Measurements from ENCODE around the gene PPP1R11. TPM values are rescaled to one million over a fixed set of nuclear protein-coding genes. Genes with fewer than 3 reads are reported as not detected.
A peak's percentile ranks its signal among the peaks of the same experiment; 100 is the strongest.

PPP1R11 gene
- total and polyA plus RNA-seq, 9 of the 15 experiments (the other 6 are each of a cell fraction or from before 2014, with no cell fraction given) = 17.8 to 94.8 (median 44.6) TPM

DNA sequence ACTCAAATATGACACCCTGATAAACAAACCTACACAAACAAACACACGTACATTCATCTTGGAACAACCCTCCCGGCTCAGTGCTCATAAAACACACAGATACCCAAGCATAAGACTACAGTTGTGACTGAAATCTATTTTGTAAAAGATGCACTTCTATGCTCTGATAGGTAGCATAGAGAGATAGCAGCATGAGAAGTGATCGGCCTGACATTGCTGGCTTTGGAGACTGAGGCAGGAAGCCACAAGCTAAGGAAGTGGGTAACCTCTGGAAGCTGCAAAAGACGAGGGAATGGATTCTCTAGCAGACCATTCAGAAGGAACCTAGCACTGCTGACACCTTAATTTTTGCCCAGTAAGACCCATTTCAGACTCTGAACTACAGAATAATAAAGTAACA lies 10.2 kb downstream of the PPP1R11 start:
- H3K9me1 ChIP-seq (ENCODE audit: control insufficient read depth, insufficient read depth, low read length) = no peaks in the 10 kb centered on the region
- peaks cover 25 to 44% of the 10 kb centered on the region in 2 experiments; a peak in 4 of 5 replicates for H3K27me3 ChIP-seq (ENCODE audit: control insufficient read depth in 2 of 2, insufficient read depth in 2 of 2, low read length in 2 of 2)
- ATAC-seq = no peak
- no peak overlapping the region for H3K9ac ChIP-seq (ENCODE audit: insufficient read depth in 1 of 2, low read depth in 2 of 2, low read length in 2 of 2)
- H3K4me3 ChIP-seq = no peak overlapping the region
- H3K9me3 ChIP-seq (replicated peaks; ENCODE audit: control insufficient read depth, insufficient read depth, low read depth, low read length) = no peaks in the 10 kb centered on the region
- ChIA-PET CTCF (ENCODE audit: low intra/inter-chr PET ratio) (no interaction called here), POLR2A (interaction anchor here (1.1 to 1.5 kb wide), 3 partner anchors 10 to 11 kb away, joined by 3 to 4 read pairs (median 3); partner anchors contain the start of gene PPP1R11)
- WGBS (ENCODE audit: insufficient coverage, low coverage, missing lambda C conversion rate) = under 1% methylated on average over 4 of the region's 4 CpGs
- intact Hi-C loops (cut with micrococcal nuclease) (no loop called here), in situ Hi-C loops (cut with MboI) (no loop called here)
- peaks cover 0 to 20% of the 10 kb centered on the region in 2 experiments; a peak in 1 of 5 replicates for H3K4me1 ChIP-seq (replicated peaks in 1 of 2; ENCODE audit: control insufficient read depth in 2 of 2, insufficient read depth in 2 of 2, low read length in 2 of 2)
- no peak overlapping the region for H3K27ac ChIP-seq (ENCODE audit: extremely low read depth, low read depth, low read length)
- H4K20me1 ChIP-seq (replicated peaks; ENCODE audit: control insufficient read depth, insufficient read depth, low read length) = 0 out of 2 replicates have a peak, but pooled peaks cover 4% of the 10 kb centered on the region
- H3K79me2 ChIP-seq (ENCODE audit: control insufficient read depth, insufficient read depth, low read length) = no peaks in the 10 kb centered on the region
- no peak overlapping the region for H3K4me2 ChIP-seq (ENCODE audit: insufficient read depth, low read length)
- no peak for DNase-seq (ENCODE audit: extremely low read depth in 1 of 4, low spot score in 3 of 4)
- no peaks in the 10 kb centered on the region for H3K36me3 ChIP-seq (ENCODE audit: control insufficient read depth, insufficient read depth, low read length)
- FAIRE-seq = peak; percentile 60
- H2AFZ ChIP-seq (ENCODE audit: low read depth, low read length) = no peak overlapping the region
- no TSS peak for BruUV-seq (replicated peaks)
- no peak for TF ChIP-seq MYBL2 (IDR thresholded peaks at IDR 0.05; ENCODE audit: low read depth)
- no peak for TF ChIP-seq MYBL2 (CRISPR knock-in tag; IDR thresholded peaks at IDR 0.05; ENCODE audit: borderline replicate concordance)
- TF ChIP-seq SAP30 (IDR thresholded peaks at IDR 0.05; ENCODE audit: borderline replicate concordance, insufficient read depth, low read depth, low read length, poor library complexity, severe bottlenecking) = no peak
- TF ChIP-seq IRF2 (CRISPR knock-in tag; IDR thresholded peaks at IDR 0.05) = no peak

DNA sequence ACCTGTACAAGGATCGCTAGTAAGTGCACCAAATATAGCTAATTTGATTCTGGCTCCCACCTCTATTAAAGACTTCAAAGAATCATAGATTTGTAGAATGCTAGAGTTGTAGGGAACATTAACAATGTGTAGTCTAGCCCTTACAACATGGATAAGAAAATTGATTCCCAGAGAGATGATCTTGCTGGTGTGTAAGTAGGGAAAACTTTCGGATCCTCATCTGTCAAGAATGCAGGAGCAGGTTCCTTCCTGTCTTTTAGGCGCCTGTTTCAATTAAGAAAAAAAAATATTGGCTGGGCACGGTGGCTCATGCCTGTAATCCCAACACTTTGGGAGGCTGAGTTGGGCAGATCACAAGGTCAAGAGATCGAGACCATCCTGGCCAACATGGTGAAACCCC lies 20.9 kb downstream of the PPP1R11 start:
- 5% methylated on average over 5 of the region's 5 CpGs for WGBS (ENCODE audit: insufficient coverage, low coverage, missing lambda C conversion rate)
- intact Hi-C loops (cut with micrococcal nuclease) = no loop called here
- Histone ChIP-seq H3K36me3 (ENCODE audit: control insufficient read depth, insufficient read depth, low read length) (no peaks in the 10 kb centered on the region), H3K9me3 (replicated peaks; ENCODE audit: control insufficient read depth, insufficient read depth, low read depth, low read length) (no peaks in the 10 kb centered on the region), H3K4me1 (replicated peaks in 1 of 2; ENCODE audit: control insufficient read depth in 2 of 2, insufficient read depth in 2 of 2, low read length in 2 of 2) (no peaks in the 10 kb centered on the region; a peak in 1 of 5 replicates), H3K27ac (ENCODE audit: extremely low read depth, low read depth, low read length) (no peak overlapping the region), H3K9me1 (ENCODE audit: control insufficient read depth, insufficient read depth, low read length) (no peaks in the 10 kb centered on the region), H2AFZ (ENCODE audit: low read depth, low read length) (no peak overlapping the region), H3K27me3 (ENCODE audit: control insufficient read depth in 2 of 2, insufficient read depth in 2 of 2, low read length in 2 of 2) (peaks cover 15 to 23% of the 10 kb centered on the region in 2 experiments; a peak in 4 of 5 replicates), H3K4me2 (ENCODE audit: insufficient read depth, low read length) (no peak overlapping the region), H4K20me1 (replicated peaks; ENCODE audit: control insufficient read depth, insufficient read depth, low read length) (no peaks in the 10 kb centered on the region), H3K4me3 (no peak overlapping the region), H3K79me2 (ENCODE audit: control insufficient read depth, insufficient read depth, low read length) (no peaks in the 10 kb centered on the region), H3K9ac (ENCODE audit: insufficient read depth in 1 of 2, low read depth in 2 of 2, low read length in 2 of 2) (no peak overlapping the region)
- POLR2A ChIA-PET = interaction anchor here (0.8 to 1.2 kb wide), 3 partner anchors 9 to 27 kb away, joined by 3 to 4 read pairs (median 3); partner anchors contain the start of genes POLR1H and PPP1R11
- in situ Hi-C loops (cut with MboI) = no loop called here
- CTCF ChIA-PET (ENCODE audit: low intra/inter-chr PET ratio) = no interaction called here
- no TSS peak for BruUV-seq (replicated peaks)
- FAIRE-seq (no peak), ATAC-seq (no peak), DNase-seq (ENCODE audit: extremely low read depth in 1 of 4, low spot score in 3 of 4) (no peak)
- TF ChIP-seq, protein P1, sequence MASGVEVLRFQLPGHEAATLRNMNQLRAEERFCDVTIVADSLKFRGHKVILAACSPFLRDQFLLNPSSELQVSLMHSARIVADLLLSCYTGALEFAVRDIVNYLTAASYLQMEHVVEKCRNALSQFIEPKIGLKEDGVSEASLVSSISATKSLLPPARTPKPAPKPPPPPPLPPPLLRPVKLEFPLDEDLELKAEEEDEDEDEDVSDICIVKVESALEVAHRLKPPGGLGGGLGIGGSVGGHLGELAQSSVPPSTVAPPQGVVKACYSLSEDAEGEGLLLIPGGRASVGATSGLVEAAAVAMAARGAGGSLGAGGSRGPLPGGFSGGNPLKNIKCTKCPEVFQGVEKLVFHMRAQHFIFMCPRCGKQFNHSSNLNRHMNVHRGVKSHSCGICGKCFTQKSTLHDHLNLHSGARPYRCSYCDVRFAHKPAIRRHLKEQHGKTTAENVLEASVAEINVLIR (CRISPR knock-in tag; IDR thresholded peaks at IDR 0.05) = no peak
- TF ChIP-seq, protein P2, sequence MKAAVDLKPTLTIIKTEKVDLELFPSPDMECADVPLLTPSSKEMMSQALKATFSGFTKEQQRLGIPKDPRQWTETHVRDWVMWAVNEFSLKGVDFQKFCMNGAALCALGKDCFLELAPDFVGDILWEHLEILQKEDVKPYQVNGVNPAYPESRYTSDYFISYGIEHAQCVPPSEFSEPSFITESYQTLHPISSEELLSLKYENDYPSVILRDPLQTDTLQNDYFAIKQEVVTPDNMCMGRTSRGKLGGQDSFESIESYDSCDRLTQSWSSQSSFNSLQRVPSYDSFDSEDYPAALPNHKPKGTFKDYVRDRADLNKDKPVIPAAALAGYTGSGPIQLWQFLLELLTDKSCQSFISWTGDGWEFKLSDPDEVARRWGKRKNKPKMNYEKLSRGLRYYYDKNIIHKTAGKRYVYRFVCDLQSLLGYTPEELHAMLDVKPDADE (conservative IDR thresholded peaks at IDR 0.05; ENCODE audit: control insufficient read depth, low read depth, low read length) = no peak
- TF ChIP-seq, protein P3, sequence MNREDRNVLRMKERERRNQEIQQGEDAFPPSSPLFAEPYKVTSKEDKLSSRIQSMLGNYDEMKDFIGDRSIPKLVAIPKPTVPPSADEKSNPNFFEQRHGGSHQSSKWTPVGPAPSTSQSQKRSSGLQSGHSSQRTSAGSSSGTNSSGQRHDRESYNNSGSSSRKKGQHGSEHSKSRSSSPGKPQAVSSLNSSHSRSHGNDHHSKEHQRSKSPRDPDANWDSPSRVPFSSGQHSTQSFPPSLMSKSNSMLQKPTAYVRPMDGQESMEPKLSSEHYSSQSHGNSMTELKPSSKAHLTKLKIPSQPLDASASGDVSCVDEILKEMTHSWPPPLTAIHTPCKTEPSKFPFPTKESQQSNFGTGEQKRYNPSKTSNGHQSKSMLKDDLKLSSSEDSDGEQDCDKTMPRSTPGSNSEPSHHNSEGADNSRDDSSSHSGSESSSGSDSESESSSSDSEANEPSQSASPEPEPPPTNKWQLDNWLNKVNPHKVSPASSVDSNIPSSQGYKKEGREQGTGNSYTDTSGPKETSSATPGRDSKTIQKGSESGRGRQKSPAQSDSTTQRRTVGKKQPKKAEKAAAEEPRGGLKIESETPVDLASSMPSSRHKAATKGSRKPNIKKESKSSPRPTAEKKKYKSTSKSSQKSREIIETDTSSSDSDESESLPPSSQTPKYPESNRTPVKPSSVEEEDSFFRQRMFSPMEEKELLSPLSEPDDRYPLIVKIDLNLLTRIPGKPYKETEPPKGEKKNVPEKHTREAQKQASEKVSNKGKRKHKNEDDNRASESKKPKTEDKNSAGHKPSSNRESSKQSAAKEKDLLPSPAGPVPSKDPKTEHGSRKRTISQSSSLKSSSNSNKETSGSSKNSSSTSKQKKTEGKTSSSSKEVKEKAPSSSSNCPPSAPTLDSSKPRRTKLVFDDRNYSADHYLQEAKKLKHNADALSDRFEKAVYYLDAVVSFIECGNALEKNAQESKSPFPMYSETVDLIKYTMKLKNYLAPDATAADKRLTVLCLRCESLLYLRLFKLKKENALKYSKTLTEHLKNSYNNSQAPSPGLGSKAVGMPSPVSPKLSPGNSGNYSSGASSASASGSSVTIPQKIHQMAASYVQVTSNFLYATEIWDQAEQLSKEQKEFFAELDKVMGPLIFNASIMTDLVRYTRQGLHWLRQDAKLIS (CRISPR knock-in tag; IDR thresholded peaks at IDR 0.05) = no peak
- TF ChIP-seq SP2 (IDR thresholded peaks at IDR 0.05; ENCODE audit: extremely low read depth, low read depth, low read length, poor library complexity, severe bottlenecking) = no peak
